Dedifferentiated amniotic fluid mesenchymal stem cell (primary cell): ENCODE data around the gene CLNK.
"Not testable (repeated sequence)": the region's sequence is repeated elsewhere in the genome, so short reads cannot be mapped to it uniquely, and the experiment has no call there.

Source experiments
- DNase-seq: peaks from one replicate; pipeline ENCODE4 v3.0.0-alpha.2; 2016; ENCODE audit errors: extremely low spot score

CLNK gene

DNA sequence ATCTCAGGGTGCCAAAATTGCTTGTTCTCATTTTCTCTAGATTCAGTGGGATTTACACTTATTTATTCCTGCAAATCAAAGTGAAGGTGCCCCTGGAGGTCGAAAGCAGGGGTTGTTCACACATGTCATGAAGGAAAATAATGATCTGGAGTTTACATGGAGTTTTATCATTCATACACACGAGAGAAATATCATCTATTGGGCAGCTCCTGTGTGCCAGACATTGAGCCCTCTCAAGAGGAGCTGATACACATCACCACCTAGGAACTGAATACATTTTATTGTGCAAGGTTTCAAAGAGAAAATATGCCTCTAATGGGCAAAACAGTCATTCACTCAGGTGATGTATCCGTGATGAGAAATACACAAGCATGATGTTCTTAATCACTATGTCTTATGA, 23.5 kb downstream of the CLNK start:
- DNase-seq, result no peak

DNA sequence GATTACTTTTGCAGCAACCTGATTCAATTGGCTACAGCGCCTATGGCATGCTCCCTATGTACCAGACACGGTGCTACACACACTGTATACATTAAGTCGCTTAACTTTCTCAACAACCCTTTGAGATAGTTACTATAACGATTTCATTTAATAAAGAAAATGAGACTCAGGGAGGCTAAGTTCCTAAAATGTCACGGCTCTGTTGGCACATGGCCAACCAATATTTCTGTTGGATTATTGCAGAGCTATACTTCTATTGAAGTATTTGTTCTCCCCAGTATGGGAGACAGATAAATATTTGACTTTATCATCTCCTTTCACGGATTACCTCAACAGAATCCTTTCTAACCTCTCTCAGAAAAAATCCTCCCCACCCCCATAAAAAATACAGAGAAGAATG, 25.3 kb downstream of the CLNK start:
- no peak for DNase-seq

DNA sequence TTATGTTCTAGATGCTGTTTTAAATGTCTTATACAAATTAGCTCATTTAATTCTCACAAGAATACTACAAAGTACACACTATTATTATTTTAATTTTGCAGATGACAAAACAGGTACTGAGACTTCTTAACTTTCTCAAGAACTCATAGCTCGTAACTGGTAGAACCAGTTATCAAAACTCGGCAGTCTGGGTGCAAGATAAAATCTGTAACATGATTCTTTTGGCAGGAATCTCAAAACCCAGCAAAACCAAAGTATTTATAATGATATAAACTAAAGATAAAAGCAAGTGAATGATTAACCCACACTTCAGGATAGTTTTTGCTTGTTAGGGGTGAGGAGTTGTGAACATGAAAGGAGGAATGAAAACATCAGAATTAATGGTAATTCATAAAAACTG, 27.6 kb downstream of the CLNK start:
- no peak for DNase-seq

DNA sequence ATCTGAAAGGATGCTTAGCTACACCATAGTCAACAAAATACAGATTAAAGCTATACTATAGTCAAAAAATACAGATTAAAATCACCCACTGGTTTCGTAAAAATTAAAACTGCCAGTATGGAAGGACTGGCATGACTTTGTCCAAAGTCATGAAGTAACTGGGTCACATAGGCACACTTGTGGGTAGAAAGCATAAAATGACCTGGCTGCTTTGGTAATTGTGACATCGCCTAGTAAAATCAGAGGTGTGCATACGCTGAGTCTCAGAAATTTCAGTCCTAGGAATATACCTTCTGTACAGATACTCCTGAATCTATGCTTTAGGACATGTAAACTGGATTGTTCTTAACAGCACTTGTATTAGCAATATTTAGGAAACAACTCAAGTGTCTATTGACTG, 28.1 kb downstream of the CLNK start:
- no peak for DNase-seq

DNA sequence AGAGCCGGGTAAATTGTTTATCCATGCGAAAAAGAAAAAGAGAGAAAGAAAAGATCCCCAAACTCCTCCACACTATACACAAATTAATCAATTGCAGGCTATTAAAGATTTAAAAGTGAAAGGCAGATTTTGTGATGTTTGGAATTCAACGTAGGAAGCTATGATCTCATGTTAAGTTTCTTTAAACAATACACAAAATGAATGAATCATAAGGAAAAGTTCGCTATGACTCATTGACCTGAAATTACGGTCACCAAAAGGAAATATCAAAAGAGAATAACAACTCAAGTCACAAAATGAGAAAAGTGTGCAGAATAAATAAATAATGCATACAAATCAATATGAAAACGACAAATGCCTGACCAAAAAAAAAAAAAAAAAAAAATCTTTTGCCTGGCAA, 28.6 kb downstream of the CLNK start:
- DNase-seq, result peak; percentile 35

DNA sequence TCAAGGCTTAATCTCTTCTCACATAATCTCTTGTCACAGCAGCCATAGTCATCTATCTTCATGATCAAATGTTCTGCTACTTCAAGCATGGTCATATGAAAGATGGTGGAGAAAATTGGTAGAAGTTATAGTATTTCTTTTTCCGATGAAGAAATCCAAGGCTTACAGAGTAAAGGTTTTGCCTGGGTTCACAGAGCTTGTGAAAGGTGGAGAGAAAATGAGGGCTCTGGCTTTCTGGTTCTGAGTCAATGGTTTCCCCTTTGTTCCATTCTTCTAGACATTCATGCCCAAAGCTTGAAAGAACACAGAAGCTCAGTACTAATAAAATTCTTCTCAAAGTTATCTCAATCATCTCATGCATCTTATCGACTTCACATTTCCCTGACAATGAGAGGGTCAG, 36.1 kb downstream of the CLNK start:
- no peak for DNase-seq

DNA sequence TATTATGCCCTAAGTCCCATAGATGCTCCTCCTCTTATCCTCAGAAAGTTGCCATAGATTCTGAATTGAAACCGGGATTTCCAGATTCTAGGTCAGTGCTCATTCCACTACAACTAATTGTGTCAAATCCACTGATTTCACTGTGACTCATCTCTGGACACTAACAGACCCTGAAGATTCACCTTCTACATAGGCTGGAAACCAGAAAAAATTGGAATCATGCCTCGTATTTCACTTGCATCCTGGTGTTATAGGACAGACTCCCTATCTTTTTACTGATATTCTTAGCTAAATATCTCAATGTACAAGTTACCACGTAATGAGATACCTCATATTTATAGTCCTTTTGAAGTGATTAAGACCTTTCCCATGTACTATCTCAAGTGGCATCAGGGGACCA, 36.7 kb downstream of the CLNK start:
- no peak for DNase-seq

DNA sequence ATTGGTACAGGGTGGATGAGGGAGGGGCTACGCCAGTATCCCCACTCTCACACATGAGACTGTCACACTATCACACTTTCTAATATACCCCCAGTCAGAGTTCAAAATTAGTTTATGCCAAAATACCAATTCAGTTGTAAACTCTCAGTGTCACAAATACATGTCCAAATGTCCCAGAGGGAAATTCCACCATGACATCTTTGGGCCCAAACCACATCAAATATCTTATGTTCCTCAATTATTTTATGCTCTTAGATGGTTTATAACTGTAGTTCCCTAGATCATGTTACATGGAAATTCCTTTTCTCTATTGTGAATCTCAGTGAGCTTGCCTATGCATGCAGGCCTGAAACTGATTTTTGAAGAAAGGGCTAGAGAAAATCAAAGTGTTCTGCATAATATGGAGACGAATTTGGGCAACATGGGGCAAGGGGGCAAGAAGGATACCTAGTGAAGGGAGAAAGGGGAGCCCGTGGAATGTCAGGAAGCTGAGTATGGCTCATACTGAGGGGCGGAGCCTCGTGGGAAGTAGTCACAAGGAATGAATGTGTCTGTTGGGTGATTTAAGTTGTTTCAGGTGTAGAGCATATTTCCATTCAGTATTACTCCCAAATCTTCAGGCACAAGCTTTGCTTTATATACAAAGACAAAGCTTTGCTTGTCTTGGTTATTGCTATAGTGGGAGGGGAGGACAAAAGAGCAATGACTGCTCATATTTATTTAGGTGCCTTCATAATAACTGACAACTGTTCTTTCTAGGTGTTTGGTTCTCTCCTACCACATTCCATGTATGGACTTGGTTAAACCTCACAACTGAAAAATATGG, 40.8 kb downstream of the CLNK start:
- no peak for DNase-seq

DNA sequence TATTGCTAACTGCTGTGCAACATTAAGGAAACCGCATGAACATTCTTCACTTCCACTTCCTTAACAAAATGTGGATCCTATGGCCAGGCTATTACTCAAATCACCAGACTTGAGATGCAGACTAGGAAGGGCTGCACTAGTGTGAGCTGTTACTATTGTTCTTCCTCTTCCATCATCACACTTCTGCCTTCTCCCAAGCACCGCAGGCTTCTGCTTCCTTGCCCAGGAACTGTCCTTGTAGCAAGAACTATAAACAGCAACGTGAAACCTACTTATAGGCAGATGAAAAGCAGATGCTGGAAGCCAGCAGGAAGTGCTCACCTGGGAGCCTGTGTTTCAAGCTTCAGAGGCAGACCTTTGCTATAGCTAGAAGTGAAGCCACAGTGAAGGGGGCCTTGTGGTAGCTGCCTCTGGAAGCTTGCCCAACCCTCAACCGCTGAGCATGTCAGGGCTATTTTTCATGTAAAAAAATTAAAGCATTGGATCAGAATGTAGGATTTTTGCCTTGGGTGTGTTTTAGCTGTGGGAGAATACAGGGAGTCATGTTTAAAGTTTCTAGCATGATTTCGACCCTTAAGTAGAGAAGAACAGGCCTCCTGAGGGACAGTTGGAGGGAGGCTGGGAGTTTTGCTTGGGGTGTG, 43.9 kb downstream of the CLNK start:
- DNase-seq, result no peak

DNA sequence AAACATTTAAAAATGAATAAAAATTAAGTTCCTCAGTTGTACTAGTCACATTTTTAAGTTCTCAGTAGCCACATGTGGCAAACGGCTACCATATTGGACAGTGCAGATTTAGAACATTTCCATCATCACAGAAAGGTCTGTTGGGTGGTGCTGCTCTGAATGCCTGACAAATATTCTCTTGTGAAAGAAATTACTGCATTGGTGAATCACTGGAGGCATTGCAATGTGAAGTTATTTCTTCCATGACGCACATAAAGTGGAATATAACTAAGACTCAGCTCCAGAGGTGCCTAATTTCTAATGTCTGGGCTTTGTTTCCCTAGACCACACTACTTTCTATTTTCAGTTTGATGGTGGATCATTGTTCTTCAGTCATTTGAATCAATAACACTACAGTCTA, 44.9 kb downstream of the CLNK start:
- DNase-seq, result no peak

DNA sequence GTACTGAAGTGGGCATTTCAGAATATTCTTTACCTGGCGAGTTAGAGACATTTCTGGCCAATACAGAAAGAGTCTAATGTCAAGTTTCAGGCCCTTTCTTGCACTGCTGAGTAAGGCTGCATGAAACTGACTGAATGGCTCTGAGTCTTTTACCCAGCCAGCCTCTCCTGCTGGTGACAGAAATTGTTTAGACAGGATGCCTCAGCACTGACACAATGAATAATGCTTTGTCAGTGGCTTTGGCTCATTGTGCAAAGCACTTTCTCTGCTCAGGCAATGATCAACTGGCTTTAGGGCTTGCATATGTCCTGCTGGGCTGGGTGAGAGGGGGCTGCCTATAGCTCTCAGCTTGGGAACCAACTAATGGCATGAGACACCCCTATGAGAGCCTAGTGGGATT, 45.5 kb downstream of the CLNK start:
- no peak for DNase-seq

DNA sequence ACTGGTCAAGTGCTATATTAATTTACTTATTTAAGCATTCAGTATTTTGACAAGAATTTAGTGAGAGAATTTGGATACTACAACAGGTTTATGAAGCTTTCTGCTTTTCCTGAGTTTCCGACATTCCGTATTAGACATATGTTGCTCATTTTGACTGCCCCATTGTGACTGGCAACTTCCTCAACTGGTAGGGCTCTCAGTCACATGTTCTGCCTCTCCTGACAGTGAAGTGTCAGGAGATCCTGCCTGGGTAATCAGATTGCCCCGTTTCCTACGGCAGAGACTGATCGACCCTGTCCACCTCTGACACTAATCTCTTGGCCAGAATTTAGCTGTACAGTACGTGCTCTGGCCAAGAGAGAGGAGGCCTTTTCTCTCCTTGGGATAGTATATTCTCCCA, 49.5 kb downstream of the CLNK start:
- DNase-seq, result no peak

DNA sequence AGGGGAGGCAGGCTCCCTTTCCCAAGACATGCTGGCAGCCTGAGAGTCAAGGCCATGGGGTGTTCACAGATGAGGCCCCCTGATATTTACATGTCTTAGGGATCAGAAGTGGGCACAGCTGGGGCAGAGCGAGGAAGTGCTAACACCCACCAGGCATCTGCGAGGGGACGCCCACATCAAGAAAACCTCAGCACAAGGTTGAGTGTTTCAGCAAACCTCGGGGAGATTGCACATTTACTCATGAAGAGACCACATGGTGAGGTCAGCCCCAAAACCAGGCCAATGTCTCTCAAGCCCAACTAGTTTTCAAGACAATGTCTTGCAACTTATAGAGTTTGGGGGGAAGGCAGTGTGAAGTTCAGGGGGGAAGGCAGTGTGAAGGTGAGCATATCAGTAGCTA, 55.2 kb downstream of the CLNK start:
- DNase-seq, result no peak

DNA sequence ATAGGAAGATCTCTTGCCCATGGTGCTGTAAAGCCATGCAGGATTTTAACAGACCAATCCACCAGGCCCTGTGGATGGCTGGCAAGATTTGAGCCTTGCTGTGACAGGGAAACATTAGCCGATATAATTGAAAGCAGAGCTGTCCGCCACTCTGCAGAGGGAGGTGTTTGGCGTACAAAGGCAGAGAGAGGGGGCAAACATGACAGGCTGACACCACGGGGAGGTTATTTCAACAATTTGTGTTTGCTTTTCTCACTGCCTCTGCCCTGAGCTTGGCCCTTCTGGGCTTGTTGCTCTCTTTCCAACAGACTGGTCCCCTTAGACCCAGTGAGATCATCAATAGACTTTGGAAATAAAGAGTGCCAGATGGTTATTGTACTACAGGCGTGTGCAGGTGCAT, 59.4 kb downstream of the CLNK start:
- no peak for DNase-seq

DNA sequence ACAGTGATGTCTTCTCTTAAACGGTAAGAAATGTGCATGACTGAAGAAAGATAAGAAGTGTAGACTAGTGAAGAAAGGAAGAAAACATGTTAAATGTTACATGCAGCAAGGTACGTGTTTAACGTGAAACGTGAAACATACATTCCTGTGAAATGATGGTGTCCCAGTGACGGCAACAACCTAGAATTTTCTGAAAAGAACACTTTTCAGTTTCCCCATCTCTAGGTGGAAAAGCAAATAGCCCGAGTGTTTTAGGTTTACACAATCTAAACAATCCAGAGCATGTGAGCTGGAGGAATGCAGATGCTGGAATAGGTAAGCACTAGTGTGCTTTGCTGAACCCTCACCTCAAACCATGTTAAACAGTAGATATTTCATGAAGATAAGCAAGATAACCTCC, 60.7 kb downstream of the CLNK start:
- no peak for DNase-seq

DNA sequence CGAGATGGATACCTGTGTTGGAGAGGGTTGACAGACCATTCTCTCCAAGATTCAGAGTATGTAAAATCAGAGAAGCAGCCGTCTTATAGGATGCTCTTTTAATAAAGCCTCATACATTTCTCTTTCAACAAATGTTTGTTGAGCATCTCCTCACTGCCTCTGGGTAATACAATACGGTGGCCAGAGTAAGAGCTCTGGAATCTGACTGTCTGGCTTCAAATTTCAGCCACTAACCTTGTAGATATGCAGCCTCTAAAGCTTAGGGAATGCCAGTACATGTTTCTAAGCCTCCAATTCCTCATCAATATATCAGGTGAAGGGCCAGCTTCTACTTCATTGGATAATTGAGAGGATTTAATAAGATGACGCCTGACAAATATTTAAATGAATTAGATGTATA, 61.3 kb downstream of the CLNK start:
- DNase-seq, result peak; percentile 25

DNA sequence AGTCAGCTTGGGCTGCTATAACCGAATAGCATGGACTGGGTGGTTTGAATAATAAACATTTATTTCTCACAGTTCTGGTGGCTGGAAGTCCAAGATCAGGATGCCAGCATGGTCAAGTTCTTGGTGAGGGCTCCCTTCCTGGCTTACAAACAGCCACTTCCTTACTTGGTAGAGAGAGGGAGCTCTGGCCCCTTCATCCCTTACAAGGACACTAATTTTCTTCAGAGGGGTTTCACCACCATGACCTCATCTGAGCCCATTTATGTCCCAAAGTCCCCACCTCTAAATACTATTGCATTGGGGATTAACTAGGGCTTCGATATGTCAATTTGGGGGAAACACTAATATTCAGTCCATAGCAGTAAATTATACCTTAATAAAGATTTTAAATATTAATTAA, 61.8 kb downstream of the CLNK start:
- DNase-seq, result no peak

DNA sequence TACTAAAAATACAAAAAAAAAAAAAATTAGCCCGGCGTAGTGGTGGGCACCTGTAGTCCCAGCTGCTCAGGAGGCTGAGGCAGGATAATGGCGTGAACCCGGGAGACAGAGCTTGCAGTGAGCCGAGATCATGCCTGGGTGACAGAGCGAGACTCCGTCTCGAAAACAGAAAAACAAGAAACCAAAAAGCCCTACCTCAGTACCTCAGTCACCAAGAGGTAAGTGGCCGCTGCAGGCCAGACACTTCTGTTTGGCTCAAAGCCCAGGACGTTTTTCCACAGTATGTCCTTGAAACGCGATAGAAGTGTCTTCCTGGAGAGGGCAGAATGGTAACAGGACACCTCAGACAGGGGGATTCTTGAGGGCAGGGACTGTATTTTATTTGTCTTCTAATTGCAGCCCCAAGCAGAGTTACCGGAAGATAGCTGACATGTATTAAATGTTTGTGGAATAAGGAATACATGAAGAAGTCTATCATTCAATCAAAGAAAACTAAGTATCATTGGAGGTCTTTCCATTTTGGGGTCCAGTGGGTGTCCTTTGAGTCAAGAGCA, 63.6 kb downstream of the CLNK start:
- no peak for DNase-seq

DNA sequence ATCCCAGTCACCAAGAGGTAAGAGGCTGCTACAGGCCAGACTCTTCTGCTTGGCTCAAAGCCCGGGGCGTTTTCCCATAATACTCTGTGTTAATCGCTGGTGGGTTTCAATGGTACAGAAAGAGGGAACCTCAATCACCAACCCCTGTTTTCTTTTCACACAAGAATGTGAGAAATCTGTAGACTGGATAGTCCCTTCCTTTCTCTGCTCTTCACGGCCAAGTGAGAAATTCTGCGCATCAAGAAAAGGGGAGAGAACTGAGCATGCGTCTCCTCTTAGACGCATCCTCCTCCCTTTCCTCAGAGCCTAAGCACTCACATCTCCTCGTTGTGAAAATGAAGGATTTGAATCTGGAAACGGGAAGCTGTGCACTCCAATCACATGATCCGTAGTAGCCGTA, 64.7 kb downstream of the CLNK start:
- DNase-seq, result no peak

DNA sequence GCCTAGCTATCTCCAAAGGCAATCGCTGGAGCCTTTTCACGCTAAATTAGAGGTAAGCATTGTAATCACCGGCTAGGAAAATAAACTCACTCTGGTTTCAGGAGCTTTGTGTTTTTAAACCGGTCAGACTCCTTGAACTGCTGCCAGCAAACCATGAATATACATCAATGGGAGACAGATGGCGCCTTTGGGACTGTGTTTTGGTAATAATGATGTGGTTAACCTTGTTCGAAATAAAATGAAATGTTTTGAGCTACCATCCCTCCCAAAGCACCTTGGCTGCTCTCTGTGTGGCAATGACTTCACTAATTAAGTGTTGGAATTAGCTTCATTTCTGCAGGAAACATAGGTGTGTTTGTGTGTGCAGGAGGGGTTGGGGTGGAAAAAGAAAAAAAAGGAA, 65.3 kb downstream of the CLNK start:
- no peak for DNase-seq

DNA sequence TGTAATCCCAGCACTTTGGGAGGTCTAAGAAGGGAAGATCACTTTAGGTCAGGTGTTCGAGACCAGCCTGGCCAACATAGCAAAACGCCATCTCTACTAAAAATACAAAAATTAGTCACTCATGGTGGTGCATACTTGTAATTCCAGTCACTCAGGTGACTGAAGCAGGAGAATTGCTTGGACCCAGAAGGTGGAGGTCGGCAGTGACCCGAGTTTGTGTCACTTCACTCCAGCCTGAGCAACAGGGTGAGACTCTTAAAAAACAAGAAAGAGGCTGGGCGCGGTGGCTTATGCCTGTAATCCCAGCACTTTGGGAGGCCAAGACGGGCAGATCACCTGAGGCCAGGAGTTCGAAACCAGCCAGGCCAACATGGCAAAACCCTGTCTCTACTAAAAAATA, 69.6 kb downstream of the CLNK start:
- DNase-seq, result not testable (repeated sequence)

DNA sequence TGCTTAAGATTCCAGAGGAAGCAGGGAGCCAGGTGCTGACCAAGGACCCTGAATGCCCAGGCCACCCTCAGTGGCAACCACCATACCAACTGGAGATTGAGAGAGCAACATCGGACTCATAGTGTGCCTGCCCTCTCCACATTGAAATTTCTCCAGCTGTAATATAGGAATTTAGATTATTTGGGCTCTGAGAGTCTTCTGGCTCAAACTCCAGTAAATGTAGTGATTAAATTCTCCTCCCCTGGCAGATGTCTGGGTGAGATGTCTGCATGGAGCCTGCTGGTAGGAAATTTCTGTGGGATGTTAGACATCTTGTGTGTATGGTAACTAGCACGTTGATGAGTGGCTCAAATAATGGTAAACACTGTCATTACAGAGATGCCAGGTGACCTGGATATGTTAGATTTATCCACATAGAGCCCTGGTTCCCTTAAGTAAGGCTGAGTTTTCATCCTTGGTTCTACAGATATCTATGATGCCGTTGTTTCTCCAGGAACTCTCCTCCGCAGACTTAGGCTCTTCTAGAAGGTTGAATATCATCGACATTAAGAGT, 70.6 kb downstream of the CLNK start:
- DNase-seq, result no peak

DNA sequence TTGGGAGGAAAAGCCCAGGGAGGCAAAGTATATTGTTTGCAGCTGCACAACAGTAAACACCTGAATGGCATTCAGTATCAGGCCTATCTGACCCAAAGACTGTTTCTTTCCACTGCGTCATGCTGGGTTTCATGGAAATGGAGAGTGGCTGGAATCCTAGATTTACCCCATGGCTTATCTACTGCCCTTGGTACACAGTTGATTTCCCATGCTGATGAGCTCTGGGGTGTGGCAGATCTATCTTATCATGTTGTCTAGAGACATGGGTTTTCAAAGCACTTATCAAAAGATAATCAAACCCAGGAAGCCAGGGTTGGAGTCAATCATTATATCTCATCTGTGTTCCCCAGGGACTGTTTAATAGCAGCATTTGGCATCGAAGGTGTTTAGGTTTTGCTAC, 72.1 kb downstream of the CLNK start:
- no peak for DNase-seq
